Prostate gland (tissue), 2 donors: Measurements from ENCODE around the gene OR2T11.

Experiments used
- POLR2AphosphoS5 ChIP-seq: sonication (generic); formaldehyde crosslinking; IDR thresholded peaks from one replicate; pipeline ENCODE4 v1.6.1; 2017; ENCODE audit warnings: antibody characterized with exemption
- TF ChIP-seq, protein P1 (sequence below), 4 experiments: fragments of 200-600 bp in 2 of 4; fragments of 450-650 bp in 2 of 4; sonication (generic) in 2 of 4; IDR thresholded peaks; 1 replicate in 3 of 4; 2 replicates in 1 of 4; pipeline ENCODE4 v1.5.1; 2016 to 2019; ENCODE audit warnings: antibody characterized with exemption in 4 of 4, mild to moderate bottlenecking in 2 of 4, moderate library complexity in 2 of 4

DNA sequence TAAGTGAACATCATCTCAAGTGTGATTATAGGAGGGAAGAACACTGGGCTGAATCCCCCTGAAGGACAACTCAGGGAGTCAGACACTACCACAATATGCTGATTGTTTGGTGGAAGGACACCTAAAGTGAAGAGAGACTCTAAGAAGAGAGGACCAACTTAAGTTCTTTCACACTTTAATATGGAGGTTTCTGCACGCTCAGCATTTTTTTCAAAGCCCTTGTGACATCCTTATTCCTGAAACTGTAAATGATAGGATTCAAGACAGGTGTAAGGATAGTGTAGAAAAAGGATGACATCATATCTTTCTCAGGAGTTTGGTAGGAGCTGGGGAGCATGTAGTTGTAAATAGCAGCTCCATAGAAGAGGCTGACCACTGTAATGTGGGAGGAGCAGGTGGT, 42.2 kb downstream of the OR2T11 start:
- TF ChIP-seq, protein P1, sequence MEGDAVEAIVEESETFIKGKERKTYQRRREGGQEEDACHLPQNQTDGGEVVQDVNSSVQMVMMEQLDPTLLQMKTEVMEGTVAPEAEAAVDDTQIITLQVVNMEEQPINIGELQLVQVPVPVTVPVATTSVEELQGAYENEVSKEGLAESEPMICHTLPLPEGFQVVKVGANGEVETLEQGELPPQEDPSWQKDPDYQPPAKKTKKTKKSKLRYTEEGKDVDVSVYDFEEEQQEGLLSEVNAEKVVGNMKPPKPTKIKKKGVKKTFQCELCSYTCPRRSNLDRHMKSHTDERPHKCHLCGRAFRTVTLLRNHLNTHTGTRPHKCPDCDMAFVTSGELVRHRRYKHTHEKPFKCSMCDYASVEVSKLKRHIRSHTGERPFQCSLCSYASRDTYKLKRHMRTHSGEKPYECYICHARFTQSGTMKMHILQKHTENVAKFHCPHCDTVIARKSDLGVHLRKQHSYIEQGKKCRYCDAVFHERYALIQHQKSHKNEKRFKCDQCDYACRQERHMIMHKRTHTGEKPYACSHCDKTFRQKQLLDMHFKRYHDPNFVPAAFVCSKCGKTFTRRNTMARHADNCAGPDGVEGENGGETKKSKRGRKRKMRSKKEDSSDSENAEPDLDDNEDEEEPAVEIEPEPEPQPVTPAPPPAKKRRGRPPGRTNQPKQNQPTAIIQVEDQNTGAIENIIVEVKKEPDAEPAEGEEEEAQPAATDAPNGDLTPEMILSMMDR (IDR thresholded peaks at IDR 0.05) = no peak
- no peak for TF ChIP-seq POLR2AphosphoS5
